ENCODE measurements around the gene ZNF175.

GRCh38 chr19:51599084-51599483 is 28.0 kb downstream of the ZNF175 start:
- no peak for TF ChIP-seq EZH2phosphoT487 (IDR thresholded peaks at IDR 0.05; ENCODE audit: borderline replicate concordance, low read length)
- TF ChIP-seq CTCF (conservative IDR thresholded peaks at IDR 0.05; ENCODE audit: low read depth, low read length), result no peak
